Left colon (tissue), 2 donors: ENCODE results near the gene AXIN2. TPM values are rescaled to one million over a fixed set of nuclear protein-coding genes. Genes with fewer than 3 reads are reported as not detected.
"Not testable (repeated sequence)": the region's sequence is repeated elsewhere in the genome, so short reads cannot be mapped to it uniquely, and the experiment has no call there.

ENCODE experiments used
- ATAC-seq: fragments of 200-7000 bp; cut with Tn5 transposase; one replicate; pipeline ENCODE4 v1.9.1; 2020; ENCODE audit warnings: mild to moderate bottlenecking, moderate library complexity
- DNase-seq, 2 donors: peaks; one replicate each; pipeline ENCODE4 v3.0.0-alpha.2; 2020
- intact Hi-C, 2 donors: fragments of 100-400 bp; cut with DNase I in 1 of 2; cut with micrococcal nuclease in 1 of 2; formaldehyde crosslinking; loops; one replicate each; pipeline versions ENCODE4 v1.11.2 to v1.14.0; 2022; cut with DNase I, micrococcal nuclease
- total RNA-seq, 2 donors: library from RNA; stranded (reverse); fragmentation: NEBNext Ultra II Directional; extraction: Animal tissue kit (Norgen Biotek cat#: 25700); gene quantifications; one replicate each; pipeline ENCODE4 v1.2.1, GENCODE V29; 2021
- donor health status: DM: no; HTN: no; CAD: no.
- donor health status: DM: yes; HTN: yes; CAD: no.

AXIN2 gene
- total RNA-seq, 2 donors from 2014 or later = 27.0 to 46.5 TPM

DNA sequence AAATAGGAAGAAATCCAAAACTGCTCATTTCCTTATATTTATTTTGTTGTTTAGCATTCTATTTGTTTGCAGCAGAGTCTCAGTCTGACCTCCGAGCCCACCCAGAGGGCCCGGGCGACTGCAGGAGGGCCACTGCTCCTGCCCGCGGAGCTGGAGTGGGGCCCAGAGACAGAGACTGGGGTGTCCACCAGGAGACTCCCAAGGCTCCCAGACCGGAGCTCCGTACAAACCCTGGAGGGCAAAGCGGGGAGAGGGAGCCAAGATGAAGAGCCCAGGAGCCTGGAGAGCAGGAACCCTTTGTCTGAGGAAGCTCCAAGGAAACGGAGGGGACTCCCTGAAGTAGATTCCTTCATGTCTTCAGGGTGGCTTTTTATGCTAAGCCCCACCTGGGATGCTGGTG lies 57.9 kb downstream of the AXIN2 start:
- ATAC-seq = no peak
- intact Hi-C loops = no loop called here
- no peak for DNase-seq

DNA sequence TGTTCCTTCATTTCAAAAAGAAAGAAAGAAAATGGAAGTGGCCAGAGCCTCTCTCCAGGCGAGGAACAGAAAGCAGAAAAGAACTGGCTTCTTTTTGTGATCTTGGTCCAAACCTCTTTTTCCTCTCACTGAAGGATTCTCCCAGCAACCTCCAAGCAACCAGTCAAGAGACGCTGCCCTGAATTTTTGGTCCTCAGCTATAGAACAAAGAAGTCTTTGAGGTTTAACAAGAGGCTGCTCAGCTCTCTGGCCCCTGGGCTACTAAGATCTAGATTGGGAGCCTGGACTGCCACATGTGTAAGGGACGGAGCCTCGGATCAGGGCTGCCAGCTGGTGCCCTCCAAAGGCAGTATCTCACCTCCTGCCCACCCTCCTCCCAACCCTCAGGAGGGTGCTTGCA lies 62.6 kb downstream of the AXIN2 start:
- ATAC-seq (no peak), DNase-seq (no peak)
- intact Hi-C loops = no loop called here

DNA sequence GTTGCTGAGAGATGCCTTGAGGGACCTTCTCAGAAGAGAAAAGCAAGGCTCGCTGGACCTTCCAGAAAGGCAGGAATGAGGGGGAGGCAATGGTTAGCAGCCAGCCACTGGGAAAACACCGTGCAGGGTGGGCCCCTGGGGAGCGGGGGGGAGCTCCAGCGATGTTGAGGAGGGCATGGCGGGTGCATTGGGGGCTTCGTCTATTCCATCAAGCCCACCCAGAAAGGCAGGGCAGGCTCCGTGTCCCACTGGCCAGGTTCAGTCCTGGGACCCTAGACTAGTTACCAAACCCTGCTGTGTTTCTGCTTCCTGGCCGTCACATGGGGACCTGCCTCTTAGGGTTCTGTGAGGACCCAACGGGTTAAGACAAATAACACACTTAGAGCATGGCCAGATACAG lies 64.6 kb downstream of the AXIN2 start:
- ATAC-seq (no peak), DNase-seq (no peak)
- intact Hi-C loops = no loop called here

DNA sequence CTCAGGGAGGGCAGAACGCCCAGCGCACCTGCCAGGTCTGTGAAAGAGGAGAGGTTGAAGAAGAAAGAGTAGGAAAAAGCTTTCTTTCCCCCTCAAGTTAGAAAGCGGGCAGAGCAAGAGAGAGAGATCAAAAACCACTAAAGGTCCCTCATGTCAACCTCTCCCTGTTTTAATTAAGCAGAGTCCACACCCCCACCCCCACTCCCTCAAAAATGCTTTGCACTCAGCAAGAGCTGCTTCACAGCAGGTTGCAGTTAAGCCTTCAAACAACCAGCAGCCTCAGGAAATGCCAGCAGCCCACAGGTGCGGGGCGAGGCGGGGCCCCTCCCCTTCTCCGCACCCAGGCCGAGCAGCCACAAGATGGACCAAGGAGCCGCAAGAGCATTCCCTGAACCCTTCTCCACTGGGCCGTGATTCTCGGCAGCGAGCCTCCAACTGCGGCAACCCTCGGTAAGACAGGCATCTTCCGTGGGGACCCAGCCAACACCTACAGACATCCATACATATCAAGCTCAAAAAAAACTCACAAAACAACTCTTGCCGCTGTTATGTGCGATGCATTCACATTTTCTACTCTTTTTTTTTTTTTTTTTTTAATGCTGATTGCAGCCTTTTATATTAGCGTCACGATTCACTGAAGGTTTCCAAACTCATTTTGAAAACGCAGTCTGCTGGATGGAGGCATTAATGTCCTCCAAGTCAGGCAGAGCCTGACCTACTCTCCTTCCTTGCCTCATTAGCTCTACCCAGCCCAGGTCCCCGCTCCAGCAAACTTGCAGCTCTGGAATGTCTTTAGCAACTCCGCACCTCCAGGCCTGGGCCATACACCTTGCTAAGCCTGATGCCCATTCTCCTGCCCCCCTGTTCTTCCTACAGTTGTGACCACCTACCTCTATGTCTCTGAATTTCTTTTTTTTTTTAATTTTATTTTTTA lies 66.1 kb downstream of the AXIN2 start:
- intact Hi-C loops = no loop called here
- DNase-seq (peak in 1 of 2 donors; percentile 40), ATAC-seq (peak; percentile 94)

- ATAC-seq (no peak), DNase-seq (no peak)
- intact Hi-C loops = no loop called here
Observed at GRCh38 chr17:65489413-65490155, 71.9 kb downstream of the AXIN2 start.

DNA sequence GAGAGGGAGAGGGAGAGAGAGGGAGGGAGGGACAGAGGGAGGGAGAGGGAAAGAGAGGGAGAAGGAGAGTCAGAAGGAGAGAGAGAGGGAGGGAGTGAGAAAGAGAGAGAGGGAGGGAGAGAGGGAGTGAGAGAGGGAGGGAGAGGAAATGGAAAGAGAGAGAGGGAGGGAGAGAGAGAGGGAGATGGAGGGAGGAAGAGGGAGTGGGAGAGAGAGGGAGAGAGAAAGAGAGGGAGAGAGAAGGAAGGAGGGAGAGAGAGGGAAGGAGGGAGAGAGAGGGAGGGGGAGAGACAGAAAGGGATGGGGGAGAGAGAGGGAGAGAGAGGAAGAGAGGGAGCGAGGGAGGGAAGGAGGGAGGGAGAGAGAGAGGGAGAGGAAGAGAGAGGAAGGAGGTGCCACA lies 72.8 kb downstream of the AXIN2 start:
- ATAC-seq (no peak), DNase-seq (no peak)
- intact Hi-C loops = no loop called here

DNA sequence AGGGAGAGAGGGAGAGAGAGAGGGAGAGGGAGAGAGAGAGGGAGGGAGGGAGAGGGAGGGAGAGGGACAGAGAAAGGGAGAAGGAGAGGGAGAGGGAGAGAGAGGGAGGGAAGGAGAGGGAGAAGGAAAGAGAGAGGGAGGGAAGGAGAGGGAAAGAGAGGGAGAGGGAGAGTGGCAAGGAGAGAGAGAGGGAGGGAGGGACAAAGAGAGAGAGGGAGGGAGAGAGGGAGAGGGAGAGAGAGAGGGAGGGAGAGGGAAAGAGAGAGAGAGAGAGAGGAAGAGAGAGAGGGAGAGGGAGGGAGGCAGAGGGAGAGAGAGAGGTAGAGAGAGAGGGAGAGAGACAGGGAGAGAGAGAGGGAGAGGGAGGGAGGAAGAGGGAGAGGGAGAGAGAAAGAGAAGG lies 73.5 kb downstream of the AXIN2 start:
- ATAC-seq (no peak), DNase-seq (no peak)
- intact Hi-C loops = no loop called here

GRCh38 chr17:65487161-65487560 lies 74.3 kb downstream of the AXIN2 start:
- intact Hi-C loops = no loop called here
- no peak for ATAC-seq
- no peak for DNase-seq

- DNase-seq (no peak), ATAC-seq (peak; percentile 21)
- intact Hi-C loops = no loop called here
Observed at GRCh38 chr17:65485388-65486299, 75.8 kb downstream of the AXIN2 start.

GRCh38 chr17:65484405-65484804 lies 77.0 kb downstream of the AXIN2 start:
- ATAC-seq, intact Hi-C loops, DNase-seq: not testable (repeated sequence)

GRCh38 chr17:65483438-65483837 lies 78.0 kb downstream of the AXIN2 start:
- DNase-seq (no peak), ATAC-seq (no peak)
- intact Hi-C loops = no loop called here

- intact Hi-C loops = no loop called here
- no peak for ATAC-seq
- DNase-seq = no peak
Observed at GRCh38 chr17:65482201-65482600, 79.2 kb downstream of the AXIN2 start.

DNA sequence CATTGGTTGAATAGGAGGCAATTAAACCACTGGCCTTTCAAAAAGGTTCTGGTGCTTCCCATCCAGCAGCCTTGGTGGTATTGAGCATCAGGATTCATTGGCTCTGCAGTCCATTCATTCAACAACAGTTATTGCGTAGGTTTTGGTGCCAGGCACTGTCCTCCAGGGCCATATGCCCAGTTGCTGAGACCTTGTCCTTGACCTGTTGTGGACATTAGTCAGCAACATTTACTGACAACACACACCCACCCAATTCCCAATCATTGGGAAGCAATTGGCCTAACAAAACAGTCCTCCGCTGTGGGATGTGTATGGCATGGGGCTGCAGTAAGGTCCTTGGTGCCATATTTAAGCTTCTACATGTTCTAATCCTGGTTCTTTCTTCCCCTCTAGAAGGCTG lies 82.2 kb downstream of the AXIN2 start:
- DNase-seq (no peak), ATAC-seq (no peak)
- intact Hi-C loops = no loop called here
